Cardiac muscle cell (in vitro differentiated cells and primary cell): ENCODE measurements around the gene NEDD4L. TPM values are rescaled to one million over a fixed set of nuclear protein-coding genes. Genes with fewer than 3 reads are reported as not detected.

Experiments
- DNase-seq, 2 donors: peaks; one replicate each; pipeline versions ENCODE4 v3.0.0 to v3.0.0-alpha.2; 2010 to 2017; ENCODE audit warnings: low read depth in 1 of 2, low spot score in 1 of 2
- H3K27ac ChIP-seq: fragments of 200-600 bp; sonication (generic); 2 replicates; pipeline ENCODE4 v1.5.1; 2016
- H3K27me3 ChIP-seq: fragments of 200-600 bp; sonication (generic); 2 replicates; pipeline ENCODE4 v1.6.0; 2016; ENCODE audit warnings: control low read depth
- H3K36me3 ChIP-seq: fragments of 200-600 bp; sonication (generic); 2 replicates; pipeline ENCODE4 v1.5.1; 2016; ENCODE audit warnings: control low read depth
- H3K4me1 ChIP-seq: fragments of 200-600 bp; sonication (generic); 2 replicates; pipeline ENCODE4 v1.8.1; 2017; ENCODE audit warnings: low read depth, mild to moderate bottlenecking, mixed run types
- H3K4me3 ChIP-seq: fragments of 200-600 bp; sonication (generic); 2 replicates; pipeline ENCODE4 v1.5.1; 2016; ENCODE audit warnings: mild to moderate bottlenecking
- H3K9me3 ChIP-seq: fragments of 200-600 bp; sonication (generic); 2 replicates; pipeline ENCODE4 v1.5.1; 2017; ENCODE audit warnings: low read depth, mild to moderate bottlenecking, control low read depth
- polyA plus RNA-seq: library from polyadenylated mRNA; unstranded; fragments of >200 nt; fragmentation: Nextera tagmentation; extraction: Ambion mirVana; gene quantifications from 2 replicates; pipeline ENCODE4 v1.2.1, GENCODE V29; 2016
- total RNA-seq: library from RNA; depleted of rRNA; stranded (reverse); fragments of >200 nt; gene quantifications from 2 replicates; pipeline ENCODE4 v1.2.3, GENCODE V29; 2016
- TF ChIP-seq, protein P1 (sequence below): IDR thresholded peaks from 2 replicates; pipeline ENCODE4 v1.5.1; 2012; ENCODE audit warnings: low read depth, mild to moderate bottlenecking, low read length

NEDD4L gene
- total and polyA plus RNA-seq, 2 experiments from 2014 or later = 30.8 to 40.5 TPM

DNA sequence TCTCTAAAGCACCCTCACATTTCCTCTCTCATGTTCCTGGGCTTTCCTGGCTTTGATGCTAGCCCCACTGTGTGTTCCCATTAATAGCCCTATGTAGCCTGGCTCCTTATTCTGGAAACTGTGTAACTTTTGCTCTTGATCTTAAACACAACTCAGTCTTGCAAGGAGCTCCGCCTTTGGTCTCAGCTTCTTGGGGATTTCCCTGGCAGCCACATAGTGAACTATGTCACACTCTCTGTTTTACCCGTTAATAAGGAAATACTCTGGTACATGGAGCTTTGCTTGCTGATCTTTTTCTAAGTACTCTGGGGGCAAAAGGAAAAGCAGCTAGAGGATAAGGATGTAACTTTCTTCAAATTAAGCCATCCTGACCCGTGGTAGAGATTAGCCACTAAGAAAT is 259.3 kb downstream of the NEDD4L start:
- Histone ChIP-seq H3K36me3 (no peaks in the 10 kb centered on the region), H3K27ac (no peak overlapping the region), H3K27me3 (no peaks in the 10 kb centered on the region), H3K9me3 (no peaks in the 10 kb centered on the region), H3K4me1 (peaks cover 11% of the 10 kb centered on the region), H3K4me3 (no peak overlapping the region)
- DNase-seq = no peak
- TF ChIP-seq, protein P1, sequence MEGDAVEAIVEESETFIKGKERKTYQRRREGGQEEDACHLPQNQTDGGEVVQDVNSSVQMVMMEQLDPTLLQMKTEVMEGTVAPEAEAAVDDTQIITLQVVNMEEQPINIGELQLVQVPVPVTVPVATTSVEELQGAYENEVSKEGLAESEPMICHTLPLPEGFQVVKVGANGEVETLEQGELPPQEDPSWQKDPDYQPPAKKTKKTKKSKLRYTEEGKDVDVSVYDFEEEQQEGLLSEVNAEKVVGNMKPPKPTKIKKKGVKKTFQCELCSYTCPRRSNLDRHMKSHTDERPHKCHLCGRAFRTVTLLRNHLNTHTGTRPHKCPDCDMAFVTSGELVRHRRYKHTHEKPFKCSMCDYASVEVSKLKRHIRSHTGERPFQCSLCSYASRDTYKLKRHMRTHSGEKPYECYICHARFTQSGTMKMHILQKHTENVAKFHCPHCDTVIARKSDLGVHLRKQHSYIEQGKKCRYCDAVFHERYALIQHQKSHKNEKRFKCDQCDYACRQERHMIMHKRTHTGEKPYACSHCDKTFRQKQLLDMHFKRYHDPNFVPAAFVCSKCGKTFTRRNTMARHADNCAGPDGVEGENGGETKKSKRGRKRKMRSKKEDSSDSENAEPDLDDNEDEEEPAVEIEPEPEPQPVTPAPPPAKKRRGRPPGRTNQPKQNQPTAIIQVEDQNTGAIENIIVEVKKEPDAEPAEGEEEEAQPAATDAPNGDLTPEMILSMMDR = no peak

DNA sequence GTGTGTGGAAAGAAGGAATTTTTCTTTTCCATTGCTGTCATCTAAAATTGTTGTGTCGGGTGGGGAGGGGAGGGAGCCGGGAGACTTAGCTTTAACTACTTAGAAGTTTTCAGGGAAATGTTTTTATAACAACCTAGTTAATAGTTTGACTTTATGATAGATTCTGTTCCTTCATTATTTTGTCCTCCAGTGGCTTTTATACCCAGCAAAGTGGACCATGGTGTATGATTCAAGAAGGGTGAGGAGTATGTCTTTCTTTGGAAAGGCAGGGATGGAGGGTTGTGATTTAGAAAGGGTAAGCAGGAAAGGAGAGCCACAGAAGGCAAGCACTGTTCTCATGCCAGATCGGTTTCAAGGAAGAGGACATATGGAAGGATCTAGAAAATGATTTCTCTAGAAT is 261.8 kb downstream of the NEDD4L start:
- TF ChIP-seq, protein P1 = no peak
- H3K4me3 ChIP-seq = no peak overlapping the region
- H3K9me3 ChIP-seq = no peaks in the 10 kb centered on the region
- H3K27ac ChIP-seq = no peak overlapping the region
- H3K36me3 ChIP-seq = no peaks in the 10 kb centered on the region
- H3K27me3 ChIP-seq = no peaks in the 10 kb centered on the region
- DNase-seq = no peak
- H3K4me1 ChIP-seq = no peaks in the 10 kb centered on the region

DNA sequence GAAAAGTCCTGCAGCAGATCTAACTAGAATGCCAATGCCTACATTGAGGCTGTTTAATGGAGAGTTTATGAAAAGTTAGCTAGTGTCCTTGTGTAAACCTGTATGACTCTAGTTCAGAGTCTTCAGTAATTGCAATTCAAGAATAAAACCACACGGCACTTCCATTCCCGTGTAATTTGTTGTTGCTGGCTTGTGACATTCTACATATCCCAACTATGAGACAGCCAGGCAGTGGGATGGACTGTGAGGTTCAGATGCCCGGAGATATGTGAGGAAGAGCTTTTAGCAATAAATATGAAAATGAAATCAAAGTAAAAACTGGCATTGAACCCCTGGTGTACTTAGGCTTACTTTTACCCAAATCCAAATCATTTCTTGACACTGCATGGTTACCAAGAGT is 263.4 kb downstream of the NEDD4L start:
- Histone ChIP-seq H3K27ac (no peak overlapping the region), H3K4me3 (no peak overlapping the region), H3K4me1 (no peaks in the 10 kb centered on the region), H3K9me3 (no peaks in the 10 kb centered on the region), H3K36me3 (no peaks in the 10 kb centered on the region), H3K27me3 (no peaks in the 10 kb centered on the region)
- DNase-seq = no peak
- TF ChIP-seq, protein P1 = no peak

DNA sequence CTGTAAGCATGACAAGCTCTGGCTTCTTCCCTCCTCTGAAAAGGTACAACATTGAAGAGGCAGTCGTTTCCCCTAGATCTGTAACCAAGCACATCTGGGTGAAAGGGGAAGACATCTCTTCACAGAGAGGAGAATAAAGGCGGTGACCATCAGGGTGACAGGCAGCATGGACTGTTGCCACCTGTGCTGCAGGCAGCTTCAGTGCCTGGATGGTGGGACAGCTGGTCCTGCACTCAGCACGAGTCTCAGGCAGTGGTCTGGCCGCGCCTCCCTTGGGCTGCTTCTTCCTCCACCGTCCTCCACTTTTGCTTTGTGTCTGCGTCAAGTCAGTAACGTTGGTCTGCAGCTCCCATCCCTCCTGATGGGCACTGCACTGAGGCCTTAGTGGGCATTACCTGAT is 264.4 kb downstream of the NEDD4L start:
- Histone ChIP-seq H3K27me3 (no peaks in the 10 kb centered on the region), H3K4me3 (no peak overlapping the region), H3K4me1 (no peaks in the 10 kb centered on the region), H3K36me3 (no peaks in the 10 kb centered on the region), H3K9me3 (no peaks in the 10 kb centered on the region), H3K27ac (no peak overlapping the region)
- TF ChIP-seq, protein P1 = no peak
- DNase-seq = no peak

DNA sequence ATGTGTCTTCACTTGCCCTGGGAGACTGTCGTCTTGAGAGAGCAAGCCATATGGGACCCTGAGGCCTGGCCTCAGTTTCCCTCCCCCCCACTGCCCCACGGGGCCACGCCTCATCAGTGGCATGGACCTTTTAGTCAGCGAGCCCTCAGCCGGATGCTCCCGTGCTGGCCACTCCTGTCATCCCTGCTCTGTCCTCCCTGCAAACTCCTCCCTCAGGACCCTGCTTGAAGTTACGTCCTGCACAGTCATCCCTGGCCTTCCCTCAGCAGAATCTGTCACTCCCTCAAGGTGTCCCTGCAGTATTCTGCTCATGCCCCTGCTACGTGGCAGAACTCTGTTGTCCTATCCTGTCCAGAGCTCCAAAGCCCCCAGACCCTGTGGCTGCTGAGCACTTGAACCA is 265.1 kb downstream of the NEDD4L start:
- no peak overlapping the region for H3K4me3 ChIP-seq
- TF ChIP-seq, protein P1 = no peak

More for the DNA sequence above, 265.1 kb downstream of the NEDD4L start:
- H3K9me3 ChIP-seq = no peaks in the 10 kb centered on the region
- no peaks in the 10 kb centered on the region for H3K27me3 ChIP-seq
- H3K27ac ChIP-seq = no peak overlapping the region
- H3K4me1 ChIP-seq = no peaks in the 10 kb centered on the region
- H3K36me3 ChIP-seq = no peaks in the 10 kb centered on the region
- no peak for DNase-seq
